ENCODE results near the gene GLIS1.

DNA sequence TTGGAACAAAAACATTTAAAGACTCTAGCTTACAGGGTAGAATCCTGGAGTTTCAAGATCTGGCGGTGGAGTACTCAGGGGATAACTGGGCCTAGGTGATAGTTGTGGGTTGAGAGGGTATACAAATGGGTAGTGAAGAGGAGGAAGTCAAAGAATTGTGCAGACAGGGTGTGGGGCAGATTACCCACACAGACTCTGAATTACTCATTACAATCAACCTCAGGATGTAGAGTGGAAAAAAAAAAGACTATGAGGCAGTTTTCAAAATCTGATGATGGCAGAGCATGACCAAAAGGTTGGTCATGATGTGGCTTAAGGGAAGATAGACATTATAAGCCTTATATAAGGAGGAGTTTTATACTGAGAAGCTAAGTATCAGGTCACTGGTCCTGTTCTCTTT is 44.1 kb upstream of the GLIS1 start:
- TF ChIP-seq, protein P1, sequence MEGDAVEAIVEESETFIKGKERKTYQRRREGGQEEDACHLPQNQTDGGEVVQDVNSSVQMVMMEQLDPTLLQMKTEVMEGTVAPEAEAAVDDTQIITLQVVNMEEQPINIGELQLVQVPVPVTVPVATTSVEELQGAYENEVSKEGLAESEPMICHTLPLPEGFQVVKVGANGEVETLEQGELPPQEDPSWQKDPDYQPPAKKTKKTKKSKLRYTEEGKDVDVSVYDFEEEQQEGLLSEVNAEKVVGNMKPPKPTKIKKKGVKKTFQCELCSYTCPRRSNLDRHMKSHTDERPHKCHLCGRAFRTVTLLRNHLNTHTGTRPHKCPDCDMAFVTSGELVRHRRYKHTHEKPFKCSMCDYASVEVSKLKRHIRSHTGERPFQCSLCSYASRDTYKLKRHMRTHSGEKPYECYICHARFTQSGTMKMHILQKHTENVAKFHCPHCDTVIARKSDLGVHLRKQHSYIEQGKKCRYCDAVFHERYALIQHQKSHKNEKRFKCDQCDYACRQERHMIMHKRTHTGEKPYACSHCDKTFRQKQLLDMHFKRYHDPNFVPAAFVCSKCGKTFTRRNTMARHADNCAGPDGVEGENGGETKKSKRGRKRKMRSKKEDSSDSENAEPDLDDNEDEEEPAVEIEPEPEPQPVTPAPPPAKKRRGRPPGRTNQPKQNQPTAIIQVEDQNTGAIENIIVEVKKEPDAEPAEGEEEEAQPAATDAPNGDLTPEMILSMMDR (conservative IDR thresholded peaks at IDR 0.05), result no peak
- no peak for TF ChIP-seq EZH2 (IDR thresholded peaks at IDR 0.05; ENCODE audit: low read depth)

Data from PC-9 (cell line).